Measurements from ENCODE around the gene SERBP1.

DNA sequence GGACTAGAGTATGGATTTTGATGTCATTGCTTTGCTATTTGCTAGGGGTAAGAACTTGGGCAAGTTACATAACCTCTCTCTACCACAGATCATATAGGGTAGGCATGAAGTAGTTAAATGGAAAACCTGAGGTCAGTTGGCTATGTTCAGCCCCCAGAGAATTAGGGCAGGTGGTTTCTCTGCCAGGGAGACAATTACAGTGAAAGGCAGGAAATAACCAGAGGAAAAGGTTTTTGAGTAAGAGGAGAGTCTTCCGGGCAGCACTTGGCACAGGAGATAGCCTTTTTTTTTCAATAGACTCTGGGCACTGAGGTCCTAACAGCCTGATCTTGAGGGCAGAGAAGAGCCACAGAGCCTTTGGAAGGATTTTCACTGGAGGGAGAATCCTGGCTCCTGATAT lies 16.7 kb upstream of the SERBP1 start:
- TF ChIP-seq CTCF (IDR thresholded peaks at IDR 0.05), result no peak
- no peak for TF ChIP-seq POLR2A (IDR thresholded peaks at IDR 0.05)
